G401 (cell line): Measurements from ENCODE around the gene SLC6A6. TPM values are rescaled to one million over a fixed set of nuclear protein-coding genes. Genes with fewer than 3 reads are reported as not detected.

Experiments
- DNase-seq: peaks from one replicate; pipeline ENCODE4 v3.0.0-alpha.2; 2015; ENCODE audit warnings: low spot score
- in situ Hi-C: cut with HindIII; loops from 2 replicates; pipeline ENCODE4 v1.10.0; 2016; ENCODE audit warnings: low sequenced_read_pairs, mixed read lengths
- total RNA-seq: library from RNA; depleted of rRNA; stranded (reverse); fragments of >200 nt; shearing (Covaris generic); gene quantifications from 2 replicates; pipeline ENCODE4 v1.2.3, GENCODE V29; 2014

SLC6A6 gene
- total RNA-seq, 1 experiment from 2014 or later, result 31.2 TPM

- no peak for DNase-seq
- in situ Hi-C loops, result no loop called here
These were observed 119.2 kb downstream of the SLC6A6 start for GRCh38 chr3:14521611-14522010.

GRCh38 chr3:14522129-14522691 lies 119.8 kb downstream of the SLC6A6 start:
- DNase-seq, result no peak
- in situ Hi-C loops, result no loop called here

GRCh38 chr3:14522768-14523167 lies 120.4 kb downstream of the SLC6A6 start:
- DNase-seq, result no peak
- in situ Hi-C loops, result no loop called here

GRCh38 chr3:14523792-14524191 lies 121.4 kb downstream of the SLC6A6 start:
- in situ Hi-C loops, result no loop called here
- no peak for DNase-seq

GRCh38 chr3:14524311-14524711 lies 121.9 kb downstream of the SLC6A6 start:
- DNase-seq, result no peak

GRCh38 chr3:14524920-14525660 lies 122.7 kb downstream of the SLC6A6 start:
- in situ Hi-C loops, result no loop called here
- no peak for DNase-seq

More at GRCh38 chr3:14524311-14524711, 121.9 kb downstream of the SLC6A6 start:
- in situ Hi-C loops, result no loop called here

DNA sequence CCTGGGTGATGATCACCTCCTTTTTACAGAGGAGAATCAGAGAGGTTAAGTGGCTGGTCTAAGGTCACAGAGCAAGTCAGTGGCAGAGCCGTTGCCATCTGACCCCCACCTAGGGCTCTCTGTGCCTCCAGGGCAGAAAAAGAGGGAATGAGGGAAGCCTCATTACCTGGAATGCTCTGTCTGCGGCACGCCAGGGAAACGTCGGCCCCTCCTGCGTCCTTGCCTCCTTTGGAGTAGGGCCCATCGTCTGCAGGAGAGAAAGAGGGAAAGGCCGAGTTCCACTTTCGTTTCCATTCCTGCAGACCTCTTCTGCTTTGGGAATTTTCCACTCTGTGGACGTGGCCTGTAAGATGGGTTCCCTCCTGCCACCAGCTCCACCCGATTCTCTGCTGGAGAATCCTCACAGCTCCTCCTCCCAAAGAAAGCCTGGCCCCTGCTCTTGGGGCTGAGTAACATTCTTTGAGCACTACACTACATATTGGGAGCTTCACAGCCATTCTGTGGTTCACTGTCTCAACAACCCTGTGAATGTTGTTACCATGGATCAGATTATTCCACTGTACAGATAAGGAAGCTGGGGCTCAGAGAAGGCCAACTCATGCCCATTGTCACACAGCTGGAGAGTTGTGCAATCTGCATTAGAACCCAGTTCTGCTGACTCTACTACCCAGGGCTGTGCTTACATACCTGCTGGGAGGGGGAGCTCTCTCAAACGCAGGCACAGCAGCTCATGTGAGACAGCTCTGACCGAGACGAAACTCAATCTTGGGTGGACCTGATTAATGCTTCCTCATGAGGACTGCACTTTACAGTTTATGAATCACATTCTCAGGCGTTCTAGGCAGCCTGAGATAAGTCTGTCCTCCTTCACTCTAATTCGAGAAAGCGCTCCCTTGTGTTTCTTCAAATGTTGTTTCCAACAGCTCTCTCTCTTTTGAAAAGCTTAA lies 123.6 kb downstream of the SLC6A6 start:
- in situ Hi-C loops, result no loop called here
- DNase-seq, result no peak

GRCh38 chr3:14528081-14528480 lies 125.7 kb downstream of the SLC6A6 start:
- in situ Hi-C loops, result no loop called here
- no peak for DNase-seq

DNA sequence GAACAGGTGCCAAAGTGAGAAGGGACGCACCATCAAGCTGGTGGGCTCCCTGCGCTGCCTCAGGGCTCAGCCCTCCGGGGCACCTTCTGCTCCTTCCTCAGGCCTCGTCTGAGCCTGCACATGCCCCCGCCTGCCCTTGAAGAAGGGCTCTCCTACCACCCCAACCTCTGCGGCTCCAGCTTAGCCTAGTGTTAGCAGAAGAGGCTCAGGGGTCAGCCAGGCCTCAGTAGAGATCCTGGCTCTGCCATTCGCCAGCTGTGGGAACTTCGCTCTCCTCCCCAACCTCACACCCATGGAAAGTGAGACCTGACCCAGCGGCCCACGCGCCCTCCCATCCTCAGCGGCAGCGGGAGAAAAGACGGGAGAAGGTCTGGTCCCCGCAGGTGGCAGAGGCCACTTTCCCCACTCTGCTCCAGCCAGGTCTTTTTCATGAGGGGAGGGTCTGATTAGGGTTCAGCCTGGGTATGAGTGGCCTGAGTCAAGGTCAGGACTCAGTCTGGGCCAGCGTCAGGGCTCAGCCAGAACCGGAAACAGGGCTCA lies 129.5 kb downstream of the SLC6A6 start:
- in situ Hi-C loops, result no loop called here
- DNase-seq, result no peak

- in situ Hi-C loops, result no loop called here
- DNase-seq, result no peak
These were observed 130.5 kb downstream of the SLC6A6 start for GRCh38 chr3:14532691-14533456.

GRCh38 chr3:14533457-14533958 lies 131.1 kb downstream of the SLC6A6 start:
- in situ Hi-C loops, result no loop called here
- DNase-seq, result no peak

- no peak for DNase-seq
- in situ Hi-C loops, result no loop called here
These were observed 132.2 kb downstream of the SLC6A6 start for GRCh38 chr3:14534516-14535191.

- no peak for DNase-seq
These were observed 133.2 kb downstream of the SLC6A6 start for GRCh38 chr3:14535616-14536015.

GRCh38 chr3:14536055-14536815 lies 133.8 kb downstream of the SLC6A6 start:
- in situ Hi-C loops, result no loop called here

More at GRCh38 chr3:14535616-14536015, 133.2 kb downstream of the SLC6A6 start:
- in situ Hi-C loops, result no loop called here

DNA sequence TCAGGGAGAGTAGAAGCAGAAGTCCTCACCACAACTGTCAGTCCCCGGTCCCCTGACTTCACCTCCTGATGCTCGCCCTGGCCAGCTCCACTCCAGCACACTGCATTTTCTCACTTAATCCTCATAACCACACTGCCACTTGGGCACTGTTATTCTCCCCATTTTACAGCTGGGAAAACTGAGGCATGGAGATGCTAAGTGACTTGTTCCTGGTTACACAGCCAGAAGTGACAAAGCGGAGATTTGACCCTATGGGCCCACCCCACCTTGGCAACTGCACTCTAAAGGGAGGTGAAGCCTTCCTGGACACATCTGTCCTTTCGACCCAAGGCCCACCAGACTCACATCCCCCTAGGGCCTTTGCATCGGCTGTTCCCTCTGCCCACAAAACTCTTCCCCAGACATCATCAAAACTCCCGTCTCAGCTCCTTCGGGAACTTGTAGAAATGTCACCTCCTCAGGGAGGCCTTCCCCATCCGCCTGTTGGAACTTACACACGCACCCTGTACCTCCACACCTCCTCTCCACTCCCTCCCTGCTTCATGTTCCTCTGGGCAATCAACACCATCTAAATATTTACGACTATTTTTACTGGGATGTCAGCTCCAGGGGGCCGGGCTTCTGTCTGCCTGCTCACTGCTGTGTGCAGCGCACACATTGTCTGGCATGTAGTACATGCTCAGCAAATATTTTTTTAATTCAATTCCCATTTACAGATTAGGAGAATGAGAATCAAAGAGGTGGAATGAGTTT lies 134.6 kb downstream of the SLC6A6 start:
- no peak for DNase-seq
- in situ Hi-C loops, result no loop called here

More at GRCh38 chr3:14536055-14536815, 133.8 kb downstream of the SLC6A6 start:
- no peak for DNase-seq

DNA sequence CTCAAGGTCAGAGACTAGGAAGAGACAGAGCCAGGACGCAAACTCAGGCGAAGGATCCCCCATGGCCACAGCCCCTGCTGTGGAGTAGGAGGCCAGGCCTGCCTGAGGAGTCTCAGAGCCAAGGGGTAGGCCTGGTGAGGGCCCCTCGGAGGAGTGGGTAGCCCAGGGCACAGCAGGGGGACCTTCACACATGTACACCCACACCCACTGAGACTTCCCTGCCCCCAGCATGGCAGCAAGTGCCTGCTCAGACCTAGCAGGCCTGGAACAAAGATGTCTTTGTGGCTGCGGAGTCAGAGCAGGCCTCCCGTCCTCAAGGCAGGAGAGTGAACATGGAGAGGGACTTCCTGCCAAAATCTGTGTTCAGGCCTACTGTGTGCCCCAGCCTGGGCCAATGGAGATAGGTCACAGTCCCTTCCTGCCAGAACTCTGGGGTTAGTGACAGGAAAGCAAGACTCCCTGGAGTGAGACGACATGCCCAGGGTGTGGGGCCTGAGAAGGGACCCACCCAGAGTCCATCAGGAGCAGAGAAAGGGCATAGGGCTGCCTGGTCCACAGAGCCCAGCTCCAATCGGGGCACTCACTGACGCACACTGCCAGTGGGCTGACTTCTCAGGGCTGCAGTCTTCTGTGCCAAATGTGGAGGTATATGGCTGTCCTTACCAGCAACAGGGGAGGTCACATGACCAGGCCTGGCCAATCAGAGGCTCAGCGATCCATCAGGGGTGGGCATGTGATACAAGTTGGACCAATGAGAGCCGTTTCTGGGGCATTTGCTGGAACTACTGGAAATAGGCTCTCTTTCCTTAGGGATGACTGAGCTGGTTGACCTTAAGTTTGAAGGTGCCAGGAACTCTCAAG lies 135.4 kb downstream of the SLC6A6 start:
- no peak for DNase-seq
- in situ Hi-C loops, result no loop called here
